ENCODE measurements around the gene ADNP. TPM values are rescaled to one million over a fixed set of nuclear protein-coding genes. Genes with fewer than 3 reads are reported as not detected.
A peak's percentile ranks its signal among the peaks of the same experiment; 100 is the strongest.

Gene ADNP
- total RNA-seq, 1 donor from 2014 or later: 165 TPM

DNA sequence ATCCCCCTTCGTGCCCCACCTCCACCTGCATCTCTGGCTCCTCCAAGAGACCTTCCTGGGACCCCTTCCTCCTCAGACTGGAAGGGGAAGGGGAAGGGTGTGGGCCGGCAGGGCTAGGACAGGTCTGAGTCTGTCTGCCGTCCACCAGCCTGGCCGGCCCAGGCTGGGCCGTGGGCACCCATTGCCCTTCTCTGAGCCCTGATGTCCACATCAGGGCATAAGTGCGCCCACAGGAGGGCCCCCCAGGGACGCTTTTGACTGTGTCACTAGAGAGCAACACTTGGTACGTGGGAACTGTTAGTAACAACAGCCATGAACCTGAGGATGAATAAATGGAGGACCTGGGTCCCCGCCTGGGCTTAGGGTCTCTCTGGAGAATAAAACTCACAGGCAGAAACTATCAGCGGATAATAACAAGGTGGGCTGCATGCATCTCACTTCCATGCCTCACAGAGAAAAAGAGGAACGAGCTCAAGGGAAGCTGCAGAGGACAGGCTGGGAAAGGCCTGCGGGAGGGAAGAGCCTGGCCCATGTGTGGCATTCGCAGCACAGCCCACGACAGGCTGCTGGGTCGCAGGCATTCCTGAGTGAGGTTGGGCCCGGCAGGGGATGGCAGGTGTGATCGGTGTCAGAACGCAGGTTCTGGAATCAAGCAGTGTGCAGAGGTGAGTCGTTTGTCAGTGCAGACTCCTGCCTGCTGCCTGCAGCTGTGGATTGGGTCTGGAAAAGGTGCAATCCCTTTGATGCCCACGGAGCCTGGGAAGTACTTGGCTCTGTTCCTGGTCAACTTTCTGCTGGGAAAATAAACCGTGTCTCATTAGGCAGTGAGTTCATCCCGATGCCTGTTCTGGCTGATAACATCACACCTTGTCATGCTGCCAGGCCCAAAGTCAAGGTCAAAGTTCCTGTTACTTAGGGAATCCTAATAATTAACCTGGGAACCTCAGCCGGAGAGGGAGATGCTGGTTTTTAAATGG lies 75.5 kb downstream of the ADNP start:
- Mint-ChIP-seq H3K4me3 (no peak overlapping the region), H3K27ac (peak overlapping the region; percentile 54), H3K9me3 (no peaks in the 10 kb centered on the region), H3K27me3 (ENCODE audit: low read depth) (no peaks in the 10 kb centered on the region), H3K36me3 (no peaks in the 10 kb centered on the region), H3K4me1 (peaks cover 10% of the 10 kb centered on the region)
- peak in 1 of 2 experiments; percentile 42 for DNase-seq (ENCODE audit: low spot score in 2 of 2, unreplicated experiment in 2 of 2)
- TF ChIP-seq, protein P1, sequence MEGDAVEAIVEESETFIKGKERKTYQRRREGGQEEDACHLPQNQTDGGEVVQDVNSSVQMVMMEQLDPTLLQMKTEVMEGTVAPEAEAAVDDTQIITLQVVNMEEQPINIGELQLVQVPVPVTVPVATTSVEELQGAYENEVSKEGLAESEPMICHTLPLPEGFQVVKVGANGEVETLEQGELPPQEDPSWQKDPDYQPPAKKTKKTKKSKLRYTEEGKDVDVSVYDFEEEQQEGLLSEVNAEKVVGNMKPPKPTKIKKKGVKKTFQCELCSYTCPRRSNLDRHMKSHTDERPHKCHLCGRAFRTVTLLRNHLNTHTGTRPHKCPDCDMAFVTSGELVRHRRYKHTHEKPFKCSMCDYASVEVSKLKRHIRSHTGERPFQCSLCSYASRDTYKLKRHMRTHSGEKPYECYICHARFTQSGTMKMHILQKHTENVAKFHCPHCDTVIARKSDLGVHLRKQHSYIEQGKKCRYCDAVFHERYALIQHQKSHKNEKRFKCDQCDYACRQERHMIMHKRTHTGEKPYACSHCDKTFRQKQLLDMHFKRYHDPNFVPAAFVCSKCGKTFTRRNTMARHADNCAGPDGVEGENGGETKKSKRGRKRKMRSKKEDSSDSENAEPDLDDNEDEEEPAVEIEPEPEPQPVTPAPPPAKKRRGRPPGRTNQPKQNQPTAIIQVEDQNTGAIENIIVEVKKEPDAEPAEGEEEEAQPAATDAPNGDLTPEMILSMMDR (IDR thresholded peaks at IDR 0.05; ENCODE audit: unreplicated experiment): no peak

DNA sequence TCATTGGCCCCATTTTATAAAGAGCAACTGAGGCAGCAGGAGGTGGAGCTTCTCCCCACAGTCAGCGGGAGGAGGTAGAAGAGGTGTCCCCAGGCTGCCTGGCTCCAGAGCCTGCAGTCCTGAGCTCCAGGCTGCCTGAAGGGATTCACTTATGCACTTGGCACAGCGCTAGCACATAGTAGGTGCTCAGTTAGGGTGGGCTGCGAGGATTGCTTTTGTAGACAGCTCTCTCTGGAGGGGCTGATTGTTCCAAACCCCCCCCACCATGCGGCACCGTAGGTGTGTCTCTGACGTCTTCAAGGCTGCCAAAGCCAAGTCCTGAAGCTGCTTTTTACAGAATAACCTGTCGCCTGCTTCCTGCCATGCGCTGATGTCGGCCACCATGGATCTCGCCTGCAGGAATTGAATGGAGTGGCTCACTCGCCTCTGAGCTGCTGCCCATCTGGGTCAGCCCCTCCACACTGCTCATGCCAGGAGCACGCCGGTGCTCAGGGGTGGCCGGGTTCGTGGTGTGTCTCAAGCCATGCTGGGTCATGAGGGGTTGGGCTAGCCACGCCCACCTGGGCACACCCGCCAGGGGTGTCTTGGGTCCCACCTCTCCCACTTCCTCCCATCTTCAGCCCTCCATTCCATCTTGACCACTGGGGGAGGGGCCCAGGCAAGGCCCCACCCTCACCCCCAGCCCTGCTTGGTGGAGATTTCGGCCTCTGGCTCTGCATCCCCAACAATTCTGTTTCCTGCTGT lies 76.6 kb downstream of the ADNP start:
- Mint-ChIP-seq H3K4me1 (peaks cover 12% of the 10 kb centered on the region), H3K9me3 (no peaks in the 10 kb centered on the region), H3K36me3 (no peaks in the 10 kb centered on the region), H3K27me3 (ENCODE audit: low read depth) (no peaks in the 10 kb centered on the region), H3K27ac (no peak overlapping the region), H3K4me3 (no peak overlapping the region)
- DNase-seq (ENCODE audit: low spot score in 2 of 2, unreplicated experiment in 2 of 2): no peak
- TF ChIP-seq, protein P1 (IDR thresholded peaks at IDR 0.05; ENCODE audit: unreplicated experiment): no peak

DNA sequence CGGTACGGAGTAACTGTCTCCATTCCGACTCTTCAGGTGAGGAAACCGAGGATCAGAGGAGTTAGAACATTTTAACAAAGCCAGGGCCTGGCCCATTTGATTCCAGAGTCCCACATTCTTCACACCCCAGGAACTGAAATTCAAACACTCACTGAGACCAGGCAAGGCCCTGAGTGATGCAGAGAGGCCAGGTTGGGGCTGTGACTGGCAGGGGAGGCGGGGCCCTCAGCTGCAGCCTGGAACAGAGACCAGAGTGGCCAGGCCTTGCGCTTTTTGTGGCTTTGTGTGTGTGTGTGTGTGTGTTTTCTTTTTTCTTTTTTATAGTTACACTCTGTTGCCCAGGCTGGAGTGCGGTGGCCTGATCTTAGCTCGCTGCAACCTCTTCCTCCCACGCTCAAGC lies 79.2 kb downstream of the ADNP start:
- H3K27ac Mint-ChIP-seq: peak overlapping the region; percentile 19
- TF ChIP-seq, protein P1 (IDR thresholded peaks at IDR 0.05; ENCODE audit: unreplicated experiment): no peak
- H3K4me3 Mint-ChIP-seq: no peak overlapping the region
- H3K9me3 Mint-ChIP-seq: no peaks in the 10 kb centered on the region
- no peaks in the 10 kb centered on the region for H3K27me3 Mint-ChIP-seq (ENCODE audit: low read depth)
- H3K36me3 Mint-ChIP-seq: no peaks in the 10 kb centered on the region
- peaks cover 19% of the 10 kb centered on the region for H3K4me1 Mint-ChIP-seq
- DNase-seq (ENCODE audit: low spot score in 2 of 2, unreplicated experiment in 2 of 2): no peak

DNA sequence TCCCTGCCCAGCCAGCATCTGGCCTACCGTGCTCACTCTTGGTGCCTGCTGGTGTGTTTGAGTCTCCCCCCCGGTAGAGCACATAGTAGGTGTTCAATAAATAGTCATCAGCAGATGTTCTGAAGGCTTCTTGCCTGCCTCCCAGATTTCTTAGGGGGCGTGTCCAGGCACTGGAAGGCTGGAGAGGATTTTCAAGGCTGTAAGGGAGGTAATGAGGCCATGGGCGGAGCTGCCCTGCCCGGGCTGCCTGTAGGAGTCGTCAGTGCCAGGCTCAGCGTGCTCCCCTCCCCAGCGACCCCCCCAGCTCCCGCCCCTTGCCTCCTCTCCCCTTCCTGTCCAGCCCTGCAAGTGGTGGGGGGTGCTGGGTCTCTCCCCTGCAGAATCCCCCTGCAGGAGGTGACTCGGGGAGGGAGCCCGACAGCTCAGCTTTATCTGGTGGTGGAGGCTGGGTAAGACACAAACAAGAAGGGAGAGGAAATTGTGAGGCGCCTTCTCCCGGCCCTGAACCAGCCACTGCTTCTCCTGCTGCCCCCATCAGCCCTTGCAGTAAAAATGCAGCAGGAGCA lies 80.4 kb downstream of the ADNP start:
- no peaks in the 10 kb centered on the region for H3K27me3 Mint-ChIP-seq (ENCODE audit: low read depth)
- peaks cover 13% of the 10 kb centered on the region for H3K4me1 Mint-ChIP-seq
- no peak for DNase-seq (ENCODE audit: low spot score in 2 of 2, unreplicated experiment in 2 of 2)
- TF ChIP-seq, protein P1 (IDR thresholded peaks at IDR 0.05; ENCODE audit: unreplicated experiment): no peak
- no peak overlapping the region for H3K27ac Mint-ChIP-seq
- H3K9me3 Mint-ChIP-seq: no peaks in the 10 kb centered on the region
- H3K36me3 Mint-ChIP-seq: peaks cover 2% of the 10 kb centered on the region
- no peak overlapping the region for H3K4me3 Mint-ChIP-seq

DNA sequence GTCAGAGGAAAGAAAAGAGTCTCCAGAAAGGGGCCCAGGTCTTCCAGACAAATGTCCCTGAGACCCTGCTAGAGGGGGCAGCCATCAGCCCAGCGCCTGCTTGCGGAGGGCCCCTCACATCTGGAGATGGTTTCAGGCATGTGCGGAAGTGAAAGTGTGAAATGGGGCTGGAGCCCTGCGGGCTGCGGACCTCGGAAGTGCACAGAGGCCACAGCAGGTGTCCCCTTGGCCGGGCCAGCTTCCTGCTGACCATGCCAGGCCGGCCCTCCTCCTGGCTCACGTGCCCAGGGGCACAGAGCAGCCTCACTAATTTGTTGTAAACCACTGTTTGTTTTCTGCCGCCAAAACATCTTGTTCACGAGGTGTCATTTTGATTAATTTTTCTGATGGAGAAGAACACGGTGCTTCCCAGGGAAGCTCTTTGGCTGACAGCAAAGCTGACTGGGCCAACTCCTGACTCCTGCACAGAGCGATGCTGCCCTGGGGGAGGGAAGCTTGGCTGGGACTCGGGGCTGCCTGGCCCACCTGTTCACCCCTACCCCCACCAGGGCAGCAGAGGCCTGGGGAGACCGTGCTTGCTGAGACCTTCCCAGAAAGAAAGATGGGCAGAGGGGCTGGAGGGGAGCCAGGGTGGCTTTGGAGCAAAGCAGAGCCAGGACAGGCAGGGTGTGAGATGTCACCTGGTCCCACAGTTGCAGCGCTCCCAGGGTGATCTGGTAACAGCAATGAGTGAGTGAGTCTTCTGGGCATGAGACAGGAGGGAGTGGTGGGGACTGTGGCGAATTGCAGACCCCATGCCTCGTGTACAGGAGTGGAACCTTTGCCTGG lies 82.2 kb downstream of the ADNP start:
- peaks cover 2% of the 10 kb centered on the region for H3K36me3 Mint-ChIP-seq
- H3K27ac Mint-ChIP-seq: peak overlapping the region; percentile 31

More for the DNA sequence above, 82.2 kb downstream of the ADNP start:
- TF ChIP-seq, protein P1 (IDR thresholded peaks at IDR 0.05; ENCODE audit: unreplicated experiment): no peak
- Mint-ChIP-seq H3K27me3 (ENCODE audit: low read depth) (no peaks in the 10 kb centered on the region), H3K4me1 (peaks cover 9% of the 10 kb centered on the region), H3K4me3 (no peak overlapping the region), H3K9me3 (no peaks in the 10 kb centered on the region)
- DNase-seq (ENCODE audit: low spot score in 2 of 2, unreplicated experiment in 2 of 2): no peak

All from mesothelial cell of epicardium (in vitro differentiated cells).